ENCODE data around the gene SND1.

SND1 gene

DNA sequence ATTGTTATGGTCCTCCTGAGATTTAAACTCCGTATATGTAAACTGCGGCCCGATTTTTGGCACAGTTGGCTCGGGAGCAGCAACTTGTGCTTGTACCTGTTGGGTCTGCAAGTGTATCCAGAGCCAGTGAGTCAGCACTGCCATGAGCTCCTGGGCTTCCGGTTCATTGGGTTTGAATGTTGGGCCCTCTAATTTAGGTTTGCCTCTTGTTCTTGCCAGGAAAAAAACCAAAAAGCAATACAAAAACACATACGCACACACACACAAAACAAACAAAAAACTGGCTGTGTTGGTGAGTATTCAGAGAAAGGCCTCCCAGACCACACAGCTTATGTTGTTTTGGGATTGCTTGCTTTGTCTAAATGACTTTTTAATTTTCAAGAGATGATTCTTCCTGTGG is 26.3 kb downstream of the SND1 start:
- no peak for ATAC-seq
- TF ChIP-seq, protein P1, sequence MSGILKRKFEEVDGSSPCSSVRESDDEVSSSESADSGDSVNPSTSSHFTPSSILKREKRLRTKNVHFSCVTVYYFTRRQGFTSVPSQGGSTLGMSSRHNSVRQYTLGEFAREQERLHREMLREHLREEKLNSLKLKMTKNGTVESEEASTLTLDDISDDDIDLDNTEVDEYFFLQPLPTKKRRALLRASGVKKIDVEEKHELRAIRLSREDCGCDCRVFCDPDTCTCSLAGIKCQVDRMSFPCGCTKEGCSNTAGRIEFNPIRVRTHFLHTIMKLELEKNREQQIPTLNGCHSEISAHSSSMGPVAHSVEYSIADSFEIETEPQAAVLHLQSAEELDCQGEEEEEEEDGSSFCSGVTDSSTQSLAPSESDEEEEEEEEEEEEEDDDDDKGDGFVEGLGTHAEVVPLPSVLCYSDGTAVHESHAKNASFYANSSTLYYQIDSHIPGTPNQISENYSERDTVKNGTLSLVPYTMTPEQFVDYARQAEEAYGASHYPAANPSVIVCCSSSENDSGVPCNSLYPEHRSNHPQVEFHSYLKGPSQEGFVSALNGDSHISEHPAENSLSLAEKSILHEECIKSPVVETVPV (CRISPR knock-in tag; IDR thresholded peaks at IDR 0.05): no peak
- TF ChIP-seq ZNF8 (CRISPR knock-in tag; IDR thresholded peaks at IDR 0.05) (no peak), ESRRG (CRISPR knock-in tag; IDR thresholded peaks at IDR 0.05) (no peak), OSR1 (CRISPR knock-in tag; IDR thresholded peaks at IDR 0.05) (no peak), ZNF70 (CRISPR knock-in tag; IDR thresholded peaks at IDR 0.05) (no peak), ZC3H10 (CRISPR knock-in tag; IDR thresholded peaks at IDR 0.05) (no peak), ISL1 (CRISPR knock-in tag; IDR thresholded peaks at IDR 0.05) (no peak), CSDC2 (CRISPR knock-in tag; IDR thresholded peaks at IDR 0.05) (no peak), RARB (CRISPR knock-in tag; IDR thresholded peaks at IDR 0.05) (no peak)
- TF ChIP-seq, protein P2, sequence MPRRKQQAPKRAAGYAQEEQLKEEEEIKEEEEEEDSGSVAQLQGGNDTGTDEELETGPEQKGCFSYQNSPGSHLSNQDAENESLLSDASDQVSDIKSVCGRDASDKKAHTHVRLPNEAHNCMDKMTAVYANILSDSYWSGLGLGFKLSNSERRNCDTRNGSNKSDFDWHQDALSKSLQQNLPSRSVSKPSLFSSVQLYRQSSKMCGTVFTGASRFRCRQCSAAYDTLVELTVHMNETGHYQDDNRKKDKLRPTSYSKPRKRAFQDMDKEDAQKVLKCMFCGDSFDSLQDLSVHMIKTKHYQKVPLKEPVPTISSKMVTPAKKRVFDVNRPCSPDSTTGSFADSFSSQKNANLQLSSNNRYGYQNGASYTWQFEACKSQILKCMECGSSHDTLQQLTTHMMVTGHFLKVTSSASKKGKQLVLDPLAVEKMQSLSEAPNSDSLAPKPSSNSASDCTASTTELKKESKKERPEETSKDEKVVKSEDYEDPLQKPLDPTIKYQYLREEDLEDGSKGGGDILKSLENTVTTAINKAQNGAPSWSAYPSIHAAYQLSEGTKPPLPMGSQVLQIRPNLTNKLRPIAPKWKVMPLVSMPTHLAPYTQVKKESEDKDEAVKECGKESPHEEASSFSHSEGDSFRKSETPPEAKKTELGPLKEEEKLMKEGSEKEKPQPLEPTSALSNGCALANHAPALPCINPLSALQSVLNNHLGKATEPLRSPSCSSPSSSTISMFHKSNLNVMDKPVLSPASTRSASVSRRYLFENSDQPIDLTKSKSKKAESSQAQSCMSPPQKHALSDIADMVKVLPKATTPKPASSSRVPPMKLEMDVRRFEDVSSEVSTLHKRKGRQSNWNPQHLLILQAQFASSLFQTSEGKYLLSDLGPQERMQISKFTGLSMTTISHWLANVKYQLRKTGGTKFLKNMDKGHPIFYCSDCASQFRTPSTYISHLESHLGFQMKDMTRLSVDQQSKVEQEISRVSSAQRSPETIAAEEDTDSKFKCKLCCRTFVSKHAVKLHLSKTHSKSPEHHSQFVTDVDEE (CRISPR knock-in tag; IDR thresholded peaks at IDR 0.05): no peak
- TF ChIP-seq, protein P3, sequence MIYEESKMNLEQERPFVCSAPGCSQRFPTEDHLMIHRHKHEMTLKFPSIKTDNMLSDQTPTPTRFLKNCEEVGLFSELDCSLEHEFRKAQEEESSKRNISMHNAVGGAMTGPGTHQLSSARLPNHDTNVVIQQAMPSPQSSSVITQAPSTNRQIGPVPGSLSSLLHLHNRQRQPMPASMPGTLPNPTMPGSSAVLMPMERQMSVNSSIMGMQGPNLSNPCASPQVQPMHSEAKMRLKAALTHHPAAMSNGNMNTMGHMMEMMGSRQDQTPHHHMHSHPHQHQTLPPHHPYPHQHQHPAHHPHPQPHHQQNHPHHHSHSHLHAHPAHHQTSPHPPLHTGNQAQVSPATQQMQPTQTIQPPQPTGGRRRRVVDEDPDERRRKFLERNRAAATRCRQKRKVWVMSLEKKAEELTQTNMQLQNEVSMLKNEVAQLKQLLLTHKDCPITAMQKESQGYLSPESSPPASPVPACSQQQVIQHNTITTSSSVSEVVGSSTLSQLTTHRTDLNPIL (CRISPR knock-in tag; IDR thresholded peaks at IDR 0.05; ENCODE audit: low read depth): no peak

DNA sequence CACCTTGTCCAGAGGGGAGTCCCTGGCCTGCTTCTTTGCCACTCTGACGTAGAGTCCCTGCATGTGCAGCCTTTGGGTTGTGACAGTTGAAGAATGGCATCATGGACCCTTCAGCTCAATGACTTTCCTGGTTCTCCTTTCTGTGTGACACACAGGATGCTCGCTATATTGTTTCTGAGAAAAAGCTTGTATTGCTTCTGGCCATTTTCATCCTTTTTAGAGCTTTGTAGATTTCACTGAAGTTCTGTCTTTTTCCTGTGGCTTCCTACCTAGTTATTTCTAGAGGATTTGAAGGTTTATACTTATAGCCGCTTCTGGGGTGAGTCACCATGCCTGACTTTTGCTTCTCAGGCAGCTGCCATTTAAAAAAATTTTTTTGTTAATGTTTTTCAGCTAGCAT is 27.0 kb downstream of the SND1 start:
- no peak; the same call in 2 of the 3 replicates for ATAC-seq
- no peak for TF ChIP-seq ZNF565 (CRISPR knock-in tag; conservative IDR thresholded peaks at IDR 0.05; ENCODE audit: low read depth)
- TF ChIP-seq ZNF70 (CRISPR knock-in tag; IDR thresholded peaks at IDR 0.05): no peak
- TF ChIP-seq POU6F1 (CRISPR knock-in tag; IDR thresholded peaks at IDR 0.05; ENCODE audit: borderline replicate concordance, low read depth): no peak
- TF ChIP-seq ZFP30 (CRISPR knock-in tag; IDR thresholded peaks at IDR 0.05): no peak
- no peak for TF ChIP-seq GLIS3 (CRISPR knock-in tag; IDR thresholded peaks at IDR 0.05)
- TF ChIP-seq, protein P1 (CRISPR knock-in tag; IDR thresholded peaks at IDR 0.05): no peak
- no peak for TF ChIP-seq ARNTL (CRISPR knock-in tag; IDR thresholded peaks at IDR 0.05; ENCODE audit: borderline replicate concordance, low read depth)
- TF ChIP-seq ZC3H10 (CRISPR knock-in tag; IDR thresholded peaks at IDR 0.05): no peak

- no peak for ATAC-seq
Measured at GRCh38 chr7:127680983-127681382, 29.0 kb downstream of the SND1 start.

More at GRCh38 chr7:127680983-127681382, 29.0 kb downstream of the SND1 start:
- TF ChIP-seq ZFP30 (CRISPR knock-in tag; IDR thresholded peaks at IDR 0.05) (no peak), ESRRG (CRISPR knock-in tag; IDR thresholded peaks at IDR 0.05) (no peak), ARNTL (CRISPR knock-in tag; IDR thresholded peaks at IDR 0.05; ENCODE audit: borderline replicate concordance, low read depth) (no peak), ZFP3 (CRISPR knock-in tag; IDR thresholded peaks at IDR 0.05) (no peak), PATZ1 (CRISPR knock-in tag; IDR thresholded peaks at IDR 0.05; ENCODE audit: borderline replicate concordance) (no peak), CSDC2 (CRISPR knock-in tag; IDR thresholded peaks at IDR 0.05) (no peak), ZNF565 (CRISPR knock-in tag; conservative IDR thresholded peaks at IDR 0.05; ENCODE audit: low read depth) (no peak), GLIS3 (CRISPR knock-in tag; IDR thresholded peaks at IDR 0.05) (no peak)
- TF ChIP-seq, protein P1 (CRISPR knock-in tag; IDR thresholded peaks at IDR 0.05): no peak
- TF ChIP-seq, protein P2 (CRISPR knock-in tag; IDR thresholded peaks at IDR 0.05): no peak
